Brain microvascular endothelial cell (primary cell): ENCODE measurements around the gene PINLYP.
"Not testable (repeated sequence)": the region's sequence is repeated elsewhere in the genome, so short reads cannot be mapped to it uniquely, and the experiment has no call there.

ENCODE experiments used
- DNase-seq: peaks from one replicate; pipeline ENCODE4 v3.0.0-alpha.2; 2020
- H3K27ac ChIP-seq: fragments of 250-450 bp; sonication (Bioruptor Pico); 2 replicates; pipeline ENCODE4 v1.5.1; 2020; ENCODE audit warnings: mild to moderate bottlenecking, moderate library complexity
- H3K27me3 ChIP-seq: fragments of 250-450 bp; sonication (Bioruptor Pico); replicated peaks from 2 replicates; pipeline ENCODE4 v1.5.1; 2020; ENCODE audit warnings: mild to moderate bottlenecking
- H3K36me3 ChIP-seq: fragments of 250-450 bp; sonication (Bioruptor Pico); replicated peaks from 2 replicates; pipeline ENCODE4 v1.5.1; 2020; ENCODE audit warnings: mild to moderate bottlenecking
- H3K4me3 ChIP-seq: 2 replicates; pipeline ENCODE4 v1.5.1; 2011; ENCODE audit warnings: low read depth, mild to moderate bottlenecking, control low read depth, low read length, moderate library complexity
- CTCF ChIP-seq: IDR thresholded peaks from 2 replicates; pipeline ENCODE4 v1.5.1; 2011; ENCODE audit warnings: low read depth, mild to moderate bottlenecking, moderate library complexity, low read length, control low read depth, inconsistent platforms; ENCODE audit errors: missing control alignments
- in situ Hi-C: cut with HindIII; loops from 2 replicates; pipeline ENCODE4 v1.10.0; 2017; ENCODE audit warnings: low sequenced_read_pairs, low pct_ligation_motif_present

PINLYP gene

GRCh38 chr19:43598445-43599240 is 23.0 kb downstream of the PINLYP start:
- Histone ChIP-seq H3K4me3 (no peak overlapping the region), H3K27ac (no peak overlapping the region), H3K27me3 (no peaks in the 10 kb centered on the region), H3K36me3 (peaks cover 12% of the 10 kb centered on the region)
- no peak for TF ChIP-seq CTCF
- no peak for DNase-seq
- in situ Hi-C loops = no loop called here

- in situ Hi-C loops = no loop called here
- H3K4me3 ChIP-seq = no peak overlapping the region
- H3K36me3 ChIP-seq = peaks cover 6% of the 10 kb centered on the region
- TF ChIP-seq CTCF = peak; percentile 16
- H3K27ac ChIP-seq = no peak overlapping the region
- H3K27me3 ChIP-seq = no peaks in the 10 kb centered on the region
- no peak for DNase-seq
Observed at GRCh38 chr19:43599635-43600295, 24.2 kb downstream of the PINLYP start.

- H3K4me3 ChIP-seq, in situ Hi-C loops, H3K36me3 ChIP-seq, DNase-seq, H3K27ac ChIP-seq, H3K27me3 ChIP-seq: not testable (repeated sequence)
Observed at GRCh38 chr19:43600326-43600725, 24.7 kb downstream of the PINLYP start.

- Histone ChIP-seq H3K4me3 (no peak overlapping the region), H3K27ac (no peak overlapping the region), H3K36me3 (peaks cover 11% of the 10 kb centered on the region), H3K27me3 (no peaks in the 10 kb centered on the region)
- no peak for DNase-seq
- in situ Hi-C loops = no loop called here
- TF ChIP-seq CTCF = no peak
Observed at GRCh38 chr19:43605875-43606568, 30.4 kb downstream of the PINLYP start.

- H3K4me3 ChIP-seq = no peak overlapping the region
- TF ChIP-seq CTCF = no peak
- in situ Hi-C loops = no loop called here
- no peak for DNase-seq
- peaks cover 11% of the 10 kb centered on the region for H3K36me3 ChIP-seq
- no peak overlapping the region for H3K27ac ChIP-seq
- H3K27me3 ChIP-seq = no peaks in the 10 kb centered on the region
Observed at GRCh38 chr19:43606569-43607229, 31.1 kb downstream of the PINLYP start.
